ENCODE measurements around the gene MED12L.
"Not testable (repeated sequence)": the region's sequence is repeated elsewhere in the genome, so short reads cannot be mapped to it uniquely, and the experiment has no call there.

The MED12L gene

GRCh38 chr3:151387842-151388241 is 302.4 kb downstream of the MED12L start:
- no peak for TF ChIP-seq CTCF (conservative IDR thresholded peaks at IDR 0.05; ENCODE audit: low read depth, low read length)
- Histone ChIP-seq H3K4me2 (no peak overlapping the region), H3K9ac (no peak overlapping the region), H3K27me3 (ENCODE audit: insufficient read depth, low read depth) (no peaks in the 10 kb centered on the region), H4K20me1 (ENCODE audit: insufficient read depth) (no peaks in the 10 kb centered on the region), H3K36me3 (ENCODE audit: insufficient read depth) (no peaks in the 10 kb centered on the region), H3K27ac (no peak overlapping the region), H3K4me3 (IDR thresholded peaks at IDR 0.05; ENCODE audit: insufficient read depth, low read depth, low read length) (no peak overlapping the region), H3K4me1 (ENCODE audit: low read depth, poor library complexity, severe bottlenecking) (no peaks in the 10 kb centered on the region), H3K79me2 (ENCODE audit: insufficient read depth, low read depth) (no peaks in the 10 kb centered on the region), H2AFZ (ENCODE audit: low read depth) (no peak overlapping the region)

- Histone ChIP-seq H3K27ac (no peak overlapping the region), H3K4me2 (no peak overlapping the region), H3K27me3 (ENCODE audit: insufficient read depth, low read depth) (no peaks in the 10 kb centered on the region), H3K4me1 (ENCODE audit: low read depth, poor library complexity, severe bottlenecking) (no peaks in the 10 kb centered on the region), H3K79me2 (ENCODE audit: insufficient read depth, low read depth) (no peaks in the 10 kb centered on the region), H3K36me3 (ENCODE audit: insufficient read depth) (no peaks in the 10 kb centered on the region), H3K4me3 (IDR thresholded peaks at IDR 0.05; ENCODE audit: insufficient read depth, low read depth, low read length) (no peak overlapping the region), H4K20me1 (ENCODE audit: insufficient read depth) (no peaks in the 10 kb centered on the region), H3K9ac (no peak overlapping the region), H2AFZ (ENCODE audit: low read depth) (no peak overlapping the region)
- TF ChIP-seq CTCF (conservative IDR thresholded peaks at IDR 0.05; ENCODE audit: low read depth, low read length) = no peak
These were observed 306.3 kb downstream of the MED12L start for GRCh38 chr3:151391720-151392119.

GRCh38 chr3:151392191-151392590 is 306.7 kb downstream of the MED12L start:
- not testable (repeated sequence) for H3K4me2 ChIP-seq; H3K4me3 ChIP-seq (IDR thresholded peaks at IDR 0.05; ENCODE audit: insufficient read depth, low read depth, low read length); H3K36me3 ChIP-seq (ENCODE audit: insufficient read depth); H3K79me2 ChIP-seq (ENCODE audit: insufficient read depth, low read depth); H3K9ac ChIP-seq; H3K27me3 ChIP-seq (ENCODE audit: insufficient read depth, low read depth); H3K27ac ChIP-seq; H3K4me1 ChIP-seq (ENCODE audit: low read depth, poor library complexity, severe bottlenecking); H4K20me1 ChIP-seq (ENCODE audit: insufficient read depth); H2AFZ ChIP-seq (ENCODE audit: low read depth)

- no peak overlapping the region for H3K4me2 ChIP-seq
These were observed 307.8 kb downstream of the MED12L start for GRCh38 chr3:151393146-151393830.

More at GRCh38 chr3:151393146-151393830, 307.8 kb downstream of the MED12L start:
- Histone ChIP-seq H3K9ac (no peak overlapping the region), H2AFZ (ENCODE audit: low read depth) (no peak overlapping the region), H3K27ac (no peak overlapping the region), H3K36me3 (ENCODE audit: insufficient read depth) (no peaks in the 10 kb centered on the region), H3K79me2 (ENCODE audit: insufficient read depth, low read depth) (no peaks in the 10 kb centered on the region), H3K4me1 (ENCODE audit: low read depth, poor library complexity, severe bottlenecking) (no peaks in the 10 kb centered on the region), H3K4me3 (IDR thresholded peaks at IDR 0.05; ENCODE audit: insufficient read depth, low read depth, low read length) (no peak overlapping the region), H3K27me3 (ENCODE audit: insufficient read depth, low read depth) (no peaks in the 10 kb centered on the region), H4K20me1 (ENCODE audit: insufficient read depth) (no peaks in the 10 kb centered on the region)
- TF ChIP-seq CTCF (conservative IDR thresholded peaks at IDR 0.05; ENCODE audit: low read depth, low read length) = no peak
